ENCODE results near the gene FXYD7. TPM values are rescaled to one million over a fixed set of nuclear protein-coding genes. Genes with fewer than 3 reads are reported as not detected.

FXYD7 gene
- total RNA-seq, 1 donor from 2014 or later: 0.39 TPM

DNA sequence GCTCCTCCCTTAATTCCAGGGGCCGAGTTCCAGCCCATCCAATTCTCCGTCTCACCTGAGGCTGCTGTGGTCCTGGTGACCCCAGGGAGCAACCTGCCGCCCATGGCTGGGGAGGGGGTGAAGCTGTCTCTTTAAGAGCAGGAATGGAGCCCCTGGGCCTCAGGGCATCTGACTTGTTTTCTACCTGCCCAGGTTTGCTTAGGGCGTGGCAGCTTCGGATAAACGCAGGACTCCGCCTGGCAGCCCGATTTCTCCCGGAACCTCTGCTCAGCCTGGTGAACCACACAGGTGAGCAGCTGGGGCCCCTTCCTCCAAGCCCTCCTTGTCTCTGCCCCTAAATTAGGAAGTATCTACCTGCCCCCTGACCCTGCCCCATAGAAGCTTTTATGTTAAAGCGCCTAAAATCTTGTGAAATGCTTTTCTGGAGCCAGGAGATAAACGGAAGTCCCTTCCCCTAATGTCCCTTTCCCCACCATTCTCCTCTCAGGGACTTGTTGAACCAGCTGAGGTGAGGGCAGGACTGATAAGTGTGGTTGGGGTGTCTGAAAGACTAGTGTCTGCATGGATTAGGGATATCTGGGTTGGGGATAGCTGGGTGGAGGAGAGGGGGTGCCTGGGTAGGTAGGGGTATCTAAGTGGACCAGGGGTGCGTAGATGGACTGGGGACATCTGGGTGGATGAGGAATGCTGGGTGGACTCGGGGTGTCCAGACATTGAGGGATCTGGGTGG, 26.8 kb upstream of the FXYD7 start:
- Mint-ChIP-seq H3K4me1 (ENCODE audit: low read depth) (peaks cover 6% of the 10 kb centered on the region), H3K27me3 (ENCODE audit: insufficient read depth) (peaks cover 7% of the 10 kb centered on the region), H3K36me3 (ENCODE audit: low read depth) (no peaks in the 10 kb centered on the region), H3K4me3 (no peak overlapping the region), H3K9me3 (no peaks in the 10 kb centered on the region), H3K27ac (no peak overlapping the region)
- intact Hi-C loops (cut with micrococcal nuclease): no loop called here
- no peak for DNase-seq (ENCODE audit: low spot score)

DNA sequence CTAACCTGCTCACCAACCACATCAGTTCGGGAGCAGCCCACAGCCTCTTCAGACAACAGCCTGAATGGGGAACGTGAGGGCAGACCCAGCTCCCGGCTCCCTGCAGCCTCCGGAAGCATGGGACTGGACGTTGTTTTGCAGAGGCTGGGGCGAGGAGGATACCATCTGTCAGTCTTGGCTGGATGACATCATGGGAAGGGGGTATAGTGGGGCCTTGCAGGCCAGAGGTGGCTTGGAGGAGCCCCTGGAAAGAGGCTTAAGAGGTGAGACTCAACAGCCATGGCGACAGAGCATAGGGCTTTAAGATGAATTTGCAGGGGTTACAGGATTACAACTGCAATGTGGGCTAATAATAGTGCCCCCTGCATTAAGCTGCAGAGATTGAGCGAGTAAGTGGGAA, 25.9 kb upstream of the FXYD7 start:
- Mint-ChIP-seq H3K4me1 (ENCODE audit: low read depth) (peaks cover 6% of the 10 kb centered on the region), H3K9me3 (no peaks in the 10 kb centered on the region), H3K36me3 (ENCODE audit: low read depth) (no peaks in the 10 kb centered on the region), H3K27me3 (ENCODE audit: insufficient read depth) (peaks cover 7% of the 10 kb centered on the region), H3K27ac (no peak overlapping the region), H3K4me3 (no peak overlapping the region)
- intact Hi-C loops (cut with micrococcal nuclease): no loop called here
- no peak for DNase-seq (ENCODE audit: low spot score)

DNA sequence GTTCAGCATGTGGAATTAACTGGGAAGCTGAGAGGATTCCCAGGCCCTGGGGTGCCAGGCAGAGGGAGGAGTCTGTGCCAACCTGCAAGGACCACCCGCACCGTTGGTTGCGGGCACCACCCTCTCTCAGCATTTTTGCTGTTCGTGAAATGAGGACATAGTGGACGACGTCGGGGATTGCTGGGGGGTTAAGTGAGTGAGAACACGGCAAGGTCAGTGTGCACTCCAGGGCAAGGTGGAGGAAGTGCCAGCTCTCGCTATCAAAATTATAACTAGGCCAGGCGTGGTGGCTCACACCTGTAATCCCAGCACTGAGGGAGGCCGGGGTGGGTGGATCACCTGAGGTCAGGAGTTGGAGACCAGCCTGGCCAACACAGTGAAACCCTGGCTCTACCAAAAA, 25.3 kb upstream of the FXYD7 start:
- Mint-ChIP-seq H3K27ac (no peak overlapping the region), H3K27me3 (ENCODE audit: insufficient read depth) (peaks cover 10% of the 10 kb centered on the region), H3K36me3 (ENCODE audit: low read depth) (no peaks in the 10 kb centered on the region), H3K4me1 (ENCODE audit: low read depth) (peaks cover 6% of the 10 kb centered on the region), H3K9me3 (no peaks in the 10 kb centered on the region), H3K4me3 (no peak overlapping the region)
- intact Hi-C loops (cut with micrococcal nuclease): no loop called here
- DNase-seq (ENCODE audit: low spot score): no peak

DNA sequence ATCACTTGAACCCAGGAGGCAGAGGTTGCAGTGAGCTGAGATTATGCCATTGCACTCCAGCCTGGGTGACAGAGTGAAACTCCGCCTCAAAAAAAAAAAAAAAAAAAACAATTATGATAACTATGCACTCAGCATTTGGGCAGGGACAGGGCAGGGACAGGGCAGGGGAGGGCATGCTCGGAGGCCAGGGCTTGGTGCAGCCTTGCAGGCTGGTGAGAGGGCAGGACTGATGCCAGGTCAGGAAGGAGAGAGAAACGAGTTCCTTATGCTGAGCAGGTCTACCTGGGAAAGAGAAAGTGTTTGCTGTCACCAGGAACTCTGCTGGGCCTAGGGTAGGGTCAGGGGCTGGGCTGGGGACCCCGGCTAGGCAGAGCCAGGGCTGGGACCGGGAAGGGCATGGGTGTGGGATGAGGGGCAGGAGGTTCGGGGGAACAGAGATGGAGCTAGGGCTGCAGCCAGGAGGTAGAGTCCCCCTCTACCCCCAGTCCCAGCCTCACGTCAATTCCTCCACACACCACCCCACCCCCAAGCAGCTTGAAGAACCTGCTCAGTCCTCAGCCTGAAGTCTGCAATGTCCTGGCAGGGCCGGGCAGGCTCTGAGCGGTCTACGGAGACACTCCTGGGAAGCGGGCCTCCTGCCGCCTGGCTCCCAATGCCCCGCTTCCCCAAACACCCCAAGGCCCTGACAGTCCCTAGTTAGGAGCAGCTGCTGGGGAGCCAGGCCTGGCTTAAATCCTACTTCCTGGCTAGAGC, 24.6 kb upstream of the FXYD7 start:
- Mint-ChIP-seq H3K27ac (no peak overlapping the region), H3K9me3 (no peaks in the 10 kb centered on the region), H3K4me1 (ENCODE audit: low read depth) (peaks cover 6% of the 10 kb centered on the region), H3K4me3 (no peak overlapping the region), H3K27me3 (ENCODE audit: insufficient read depth) (peaks cover 10% of the 10 kb centered on the region), H3K36me3 (ENCODE audit: low read depth) (no peaks in the 10 kb centered on the region)
- no peak for DNase-seq (ENCODE audit: low spot score)
- intact Hi-C loops (cut with micrococcal nuclease): no loop called here

DNA sequence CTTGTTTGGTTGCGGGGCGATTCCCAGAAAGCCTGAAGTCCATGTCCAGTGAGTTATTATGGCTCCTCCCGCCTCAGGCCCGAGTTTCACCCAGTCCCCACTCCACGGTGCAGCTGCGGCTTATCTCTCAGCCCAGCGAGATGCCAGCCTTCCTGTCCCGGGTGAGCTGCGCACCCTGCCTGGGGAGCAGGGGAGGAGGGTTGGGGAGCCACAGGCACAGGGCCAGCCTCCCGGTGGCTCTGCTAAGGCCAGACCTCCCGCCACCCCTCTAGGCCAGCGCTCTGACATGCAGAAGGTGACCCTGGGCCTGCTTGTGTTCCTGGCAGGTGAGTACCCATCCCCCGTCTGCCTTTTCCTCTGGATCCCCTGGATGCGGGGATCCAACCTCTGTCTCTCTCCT, 24.0 kb upstream of the FXYD7 start:
- peaks cover 8% of the 10 kb centered on the region for H3K27me3 Mint-ChIP-seq (ENCODE audit: insufficient read depth)
- H3K4me1 Mint-ChIP-seq (ENCODE audit: low read depth): peaks cover 10% of the 10 kb centered on the region
- H3K36me3 Mint-ChIP-seq (ENCODE audit: low read depth): no peaks in the 10 kb centered on the region
- no peak for DNase-seq (ENCODE audit: low spot score)
- no peak overlapping the region for H3K27ac Mint-ChIP-seq
- intact Hi-C loops (cut with micrococcal nuclease): no loop called here
- no peak overlapping the region for H3K4me3 Mint-ChIP-seq
- no peaks in the 10 kb centered on the region for H3K9me3 Mint-ChIP-seq

DNA sequence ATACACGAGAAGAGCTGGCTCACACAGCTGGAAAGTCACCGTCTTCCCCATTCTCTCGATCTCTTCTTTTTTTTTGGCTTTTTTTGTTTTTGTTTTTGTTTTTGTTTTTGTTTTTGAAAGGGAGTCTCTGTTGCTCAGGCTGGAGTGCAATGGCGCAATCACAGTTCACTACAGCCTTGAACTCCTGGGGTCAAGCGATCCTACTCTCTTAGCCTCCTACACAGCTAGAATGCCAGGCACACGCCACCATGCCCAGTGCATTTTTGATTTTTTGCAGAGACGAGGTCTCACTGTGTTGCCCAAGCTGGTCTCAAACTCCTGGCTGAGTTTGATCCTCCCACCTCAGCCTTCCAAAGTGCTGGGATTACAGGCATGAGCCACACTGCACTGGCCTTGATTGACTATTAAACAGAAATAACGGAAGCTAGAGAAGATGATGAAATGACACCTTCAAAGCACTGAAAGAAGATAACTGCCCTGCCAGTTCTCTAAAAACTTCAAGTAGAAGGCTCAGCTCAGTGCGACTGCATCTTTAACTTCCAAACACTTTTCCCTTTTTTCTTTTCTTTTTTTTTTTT, 23.4 kb upstream of the FXYD7 start:
- no peak for DNase-seq (ENCODE audit: low spot score)
- no peak overlapping the region for H3K27ac Mint-ChIP-seq
- no peak overlapping the region for H3K4me3 Mint-ChIP-seq
- intact Hi-C loops (cut with micrococcal nuclease): no loop called here
- H3K4me1 Mint-ChIP-seq (ENCODE audit: low read depth): peaks cover 11% of the 10 kb centered on the region
- H3K9me3 Mint-ChIP-seq: no peaks in the 10 kb centered on the region
- H3K27me3 Mint-ChIP-seq (ENCODE audit: insufficient read depth): peaks cover 5% of the 10 kb centered on the region
- H3K36me3 Mint-ChIP-seq (ENCODE audit: low read depth): no peaks in the 10 kb centered on the region

DNA sequence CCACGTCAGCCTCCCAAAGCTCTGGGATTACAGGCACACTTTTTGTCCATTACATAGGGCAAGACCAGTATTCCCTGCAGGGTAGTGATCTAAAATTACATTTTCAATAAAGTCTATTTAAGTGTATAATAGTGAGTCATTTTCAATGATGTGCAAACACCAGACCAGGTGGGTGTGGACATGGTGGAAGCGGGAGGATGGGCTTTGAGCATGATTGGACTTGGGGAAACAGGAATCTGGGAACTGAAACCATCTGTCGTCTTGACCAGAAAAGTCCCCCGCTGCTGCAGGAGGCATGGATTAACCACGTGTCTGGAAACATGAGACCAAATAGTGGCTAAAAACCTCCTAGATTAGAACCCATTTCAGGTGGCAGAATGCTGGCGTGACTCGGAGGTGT, 22.6 kb upstream of the FXYD7 start:
- Mint-ChIP-seq H3K9me3 (no peaks in the 10 kb centered on the region), H3K4me1 (ENCODE audit: low read depth) (peaks cover 13% of the 10 kb centered on the region), H3K4me3 (no peak overlapping the region), H3K27me3 (ENCODE audit: insufficient read depth) (peaks cover 5% of the 10 kb centered on the region), H3K36me3 (ENCODE audit: low read depth) (no peaks in the 10 kb centered on the region), H3K27ac (no peak overlapping the region)
- no peak for DNase-seq (ENCODE audit: low spot score)
- intact Hi-C loops (cut with micrococcal nuclease): no loop called here

DNA sequence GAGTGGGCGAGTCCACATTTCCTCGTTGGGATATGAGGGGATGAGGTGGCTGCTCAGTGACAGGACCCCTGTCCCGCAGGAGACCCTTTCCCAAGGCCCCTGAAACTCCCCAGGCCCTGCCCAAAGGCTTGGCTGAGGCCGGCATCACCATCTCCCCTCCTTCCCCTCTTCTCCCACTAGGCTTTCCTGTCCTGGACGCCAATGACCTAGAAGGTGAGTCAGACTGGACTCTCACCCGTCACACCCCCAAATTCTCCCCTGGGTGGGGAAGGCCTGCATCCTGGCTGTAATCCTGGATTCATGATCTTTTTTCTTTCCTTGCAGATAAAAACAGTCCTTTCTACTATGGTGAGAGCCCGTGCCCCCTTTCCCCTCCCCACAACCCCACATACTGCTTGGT, 22.2 kb upstream of the FXYD7 start:
- no peaks in the 10 kb centered on the region for H3K9me3 Mint-ChIP-seq
- no peaks in the 10 kb centered on the region for H3K36me3 Mint-ChIP-seq (ENCODE audit: low read depth)
- DNase-seq (ENCODE audit: low spot score): no peak
- H3K4me3 Mint-ChIP-seq: no peak overlapping the region
- H3K4me1 Mint-ChIP-seq (ENCODE audit: low read depth): peaks cover 13% of the 10 kb centered on the region
- intact Hi-C loops (cut with micrococcal nuclease): no loop called here
- H3K27ac Mint-ChIP-seq: no peak overlapping the region
- H3K27me3 Mint-ChIP-seq (ENCODE audit: insufficient read depth): peaks cover 5% of the 10 kb centered on the region

DNA sequence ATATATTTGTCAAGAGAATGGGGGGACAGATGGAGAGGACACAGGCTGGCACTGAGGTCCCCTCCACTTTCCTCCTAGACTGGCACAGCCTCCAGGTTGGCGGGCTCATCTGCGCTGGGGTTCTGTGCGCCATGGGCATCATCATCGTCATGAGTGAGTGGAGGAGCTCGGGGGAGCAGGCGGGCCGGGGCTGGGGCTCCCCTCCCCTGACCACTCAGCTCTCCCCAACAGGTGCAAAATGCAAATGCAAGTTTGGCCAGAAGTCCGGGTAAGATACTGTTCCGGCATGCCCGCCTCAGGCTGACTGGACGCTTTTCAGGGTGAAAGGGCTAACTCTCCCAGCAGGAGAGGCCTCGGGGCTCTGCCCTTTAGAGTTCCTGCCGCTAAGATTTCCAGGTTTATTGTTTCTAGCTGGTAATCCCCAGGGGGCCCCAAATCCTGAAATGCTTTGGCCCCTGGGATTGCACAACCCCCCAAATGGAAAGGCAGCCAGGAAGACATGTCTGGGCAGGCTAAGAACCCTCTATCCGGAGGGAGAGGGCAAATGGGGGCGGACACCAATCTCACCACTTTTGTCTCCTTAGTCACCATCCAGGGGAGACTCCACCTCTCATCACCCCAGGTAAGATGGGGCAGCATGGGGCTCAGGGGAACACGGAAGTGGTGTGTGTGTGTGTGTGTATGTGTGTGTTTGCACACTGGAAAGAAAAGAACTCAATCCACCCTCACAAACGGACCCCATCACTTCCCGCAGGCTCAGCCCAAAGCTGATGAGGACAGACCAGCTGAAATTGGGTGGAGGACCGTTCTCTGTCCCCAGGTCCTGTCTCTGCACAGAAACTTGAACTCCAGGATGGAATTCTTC, 20.1 kb upstream of the FXYD7 start:
- H3K27ac Mint-ChIP-seq: no peak overlapping the region
- intact Hi-C loops (cut with micrococcal nuclease): no loop called here
- H3K9me3 Mint-ChIP-seq: no peaks in the 10 kb centered on the region
- H3K4me1 Mint-ChIP-seq (ENCODE audit: low read depth): peaks cover 13% of the 10 kb centered on the region
- H3K27me3 Mint-ChIP-seq (ENCODE audit: insufficient read depth): peaks cover 5% of the 10 kb centered on the region
- no peaks in the 10 kb centered on the region for H3K36me3 Mint-ChIP-seq (ENCODE audit: low read depth)
- H3K4me3 Mint-ChIP-seq: no peak overlapping the region
- DNase-seq (ENCODE audit: low spot score): no peak

DNA sequence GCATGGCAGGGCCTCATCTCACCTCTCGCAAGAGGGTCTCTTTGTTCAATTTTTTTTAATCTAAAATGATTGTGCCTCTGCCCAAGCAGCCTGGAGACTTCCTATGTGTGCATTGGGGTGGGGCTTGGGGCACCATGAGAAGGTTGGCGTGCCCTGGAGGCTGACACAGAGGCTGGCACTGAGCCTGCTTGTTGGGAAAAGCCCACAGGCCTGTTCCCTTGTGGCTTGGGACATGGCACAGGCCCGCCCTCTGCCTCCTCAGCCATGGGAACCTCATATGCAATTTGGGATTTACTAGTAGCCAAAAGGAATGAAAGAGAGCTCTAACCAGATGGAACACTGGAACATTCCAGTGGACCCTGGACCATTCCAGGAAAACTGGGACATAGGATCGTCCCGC, 19.5 kb upstream of the FXYD7 start:
- no peak for DNase-seq (ENCODE audit: low spot score)
- no peaks in the 10 kb centered on the region for H3K36me3 Mint-ChIP-seq (ENCODE audit: low read depth)
- peaks cover 5% of the 10 kb centered on the region for H3K27me3 Mint-ChIP-seq (ENCODE audit: insufficient read depth)
- peaks cover 13% of the 10 kb centered on the region for H3K4me1 Mint-ChIP-seq (ENCODE audit: low read depth)
- H3K4me3 Mint-ChIP-seq: no peak overlapping the region
- intact Hi-C loops (cut with micrococcal nuclease): no loop called here
- no peaks in the 10 kb centered on the region for H3K9me3 Mint-ChIP-seq
- no peak overlapping the region for H3K27ac Mint-ChIP-seq

DNA sequence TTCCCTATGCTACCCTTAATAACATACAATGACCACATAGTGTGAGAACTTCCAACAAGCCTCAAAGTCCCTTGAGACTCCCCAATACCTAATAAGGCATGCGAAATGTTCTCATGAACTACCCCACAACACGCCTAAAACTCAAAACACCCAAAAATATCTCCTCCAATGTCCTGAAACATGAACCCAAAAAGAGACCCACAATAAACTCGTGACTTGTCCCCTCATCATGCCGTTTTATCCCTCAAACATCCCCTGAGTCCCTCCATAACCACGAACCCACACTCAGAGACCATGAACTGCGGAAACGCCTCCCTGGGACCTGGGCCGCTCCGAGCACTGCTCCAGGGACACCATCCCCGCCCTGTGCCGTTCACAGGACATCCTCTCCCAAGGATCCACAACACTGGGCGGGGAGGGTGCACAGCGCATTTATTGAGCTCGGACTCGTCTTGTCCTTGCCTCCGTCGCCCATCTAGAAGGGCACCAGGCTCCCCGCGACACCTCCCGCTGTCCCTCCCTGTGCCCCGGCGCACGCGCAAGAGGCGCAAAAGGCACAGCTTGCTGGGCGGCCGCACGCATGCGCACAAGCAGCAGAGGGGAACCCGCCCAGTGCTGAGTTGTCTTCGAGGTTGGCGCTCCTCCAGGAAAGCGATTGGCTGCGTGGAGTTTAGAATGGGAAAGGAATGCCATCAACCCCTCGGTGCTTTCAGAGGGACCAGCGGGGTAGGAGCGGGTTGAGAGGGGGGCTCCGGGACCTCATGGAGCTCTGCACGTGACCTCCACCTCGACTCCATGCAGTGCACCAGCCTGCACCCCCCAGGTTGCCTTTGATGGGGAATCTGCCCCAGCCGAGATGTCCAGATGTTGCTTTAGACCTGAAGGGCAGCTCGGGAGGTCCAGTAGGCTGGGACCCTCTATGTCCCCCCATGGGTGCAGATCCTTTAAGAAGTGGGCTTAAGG, 18.7 kb upstream of the FXYD7 start:
- peak; percentile 86 for DNase-seq (ENCODE audit: low spot score)
- Mint-ChIP-seq H3K27ac (peak overlapping the region; percentile 36), H3K36me3 (ENCODE audit: low read depth) (no peaks in the 10 kb centered on the region), H3K27me3 (ENCODE audit: insufficient read depth) (peaks cover 5% of the 10 kb centered on the region), H3K4me1 (ENCODE audit: low read depth) (peaks cover 13% of the 10 kb centered on the region), H3K4me3 (peak overlapping the region; percentile 81), H3K9me3 (no peaks in the 10 kb centered on the region)
- intact Hi-C loops (cut with micrococcal nuclease): loop anchor here (1.0 kb wide), 1 partner anchor 17 kb away; no protein-coding TSS in a partner anchor

DNA sequence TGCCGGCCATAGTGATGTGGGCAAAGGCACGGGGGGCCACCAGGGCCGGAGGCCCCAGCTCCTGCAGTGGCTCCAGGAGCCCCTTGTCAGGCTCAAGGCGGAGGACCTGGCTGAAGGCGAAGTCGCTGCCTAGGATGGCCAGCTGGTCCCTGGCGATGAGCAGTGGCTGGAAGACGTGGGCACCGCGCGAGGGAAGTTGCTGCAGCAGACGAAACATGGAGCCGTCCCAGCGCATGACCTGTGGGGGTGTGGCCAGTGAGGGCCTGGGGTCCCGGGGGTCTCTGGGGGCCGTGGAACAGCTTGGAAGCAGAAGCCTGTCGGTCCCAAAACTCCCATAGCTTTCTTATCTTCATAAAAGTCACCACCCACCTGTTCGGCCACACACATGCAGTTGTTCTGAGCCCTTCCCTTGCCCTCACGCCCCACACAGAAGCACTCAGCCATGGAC, 17.8 kb upstream of the FXYD7 start:
- H3K27me3 Mint-ChIP-seq (ENCODE audit: insufficient read depth): peaks cover 3% of the 10 kb centered on the region
- H3K9me3 Mint-ChIP-seq: no peaks in the 10 kb centered on the region
- no peak overlapping the region for H3K27ac Mint-ChIP-seq
- H3K4me1 Mint-ChIP-seq (ENCODE audit: low read depth): peaks cover 13% of the 10 kb centered on the region
- H3K36me3 Mint-ChIP-seq (ENCODE audit: low read depth): no peaks in the 10 kb centered on the region
- DNase-seq (ENCODE audit: low spot score): no peak
- intact Hi-C loops (cut with micrococcal nuclease): no loop called here
- H3K4me3 Mint-ChIP-seq: peak overlapping the region; percentile 17

Measured in activated T-helper 1 cell treated with anti-CD3 and anti-CD28 coated beads, Interleukin-12 subunit alpha, Interleukin-12 subunit beta, Interleukin-2, Interleukin-4 antibody, amounts not matched to agents 30 ng/mL and 10 ng/mL and 1 ng/mL, durations not matched to agents 14 hours and 24 hours and 36 hours (primary cell).